H1 (cell line): ENCODE results near the gene EEF2K.

Source experiments
- BCL11A ChIP-seq, 2 experiments: IDR thresholded peaks; one replicate each; pipeline ENCODE4 v1.6.1; 2011; ENCODE audit warnings: low read depth in 2 of 2, low read length in 2 of 2, mild to moderate bottlenecking in 2 of 2
- EP300 ChIP-seq, 2 experiments: IDR thresholded peaks; 1 replicate in 1 of 2; 2 replicates in 1 of 2; pipeline ENCODE4 v1.6.1; 2011 to 2012; ENCODE audit warnings: low read depth in 2 of 2, low read length in 2 of 2, mild to moderate bottlenecking in 2 of 2, borderline replicate concordance in 1 of 2, inconsistent platforms in 1 of 2, moderate library complexity in 1 of 2
- SIN3A ChIP-seq, 2 experiments: IDR thresholded peaks in 1 of 2; conservative IDR thresholded peaks in 1 of 2; 2 replicates each; pipeline ENCODE4 v1.6.1; 2011 to 2012; ENCODE audit warnings: low read length in 2 of 2, improper control_type of control experiment in 1 of 2, low read depth in 1 of 2, mild to moderate bottlenecking in 1 of 2
- SIRT6 ChIP-seq: IDR thresholded peaks from one replicate; pipeline ENCODE4 v1.7.1; 2012; ENCODE audit warnings: low read length, inconsistent platforms

DNA sequence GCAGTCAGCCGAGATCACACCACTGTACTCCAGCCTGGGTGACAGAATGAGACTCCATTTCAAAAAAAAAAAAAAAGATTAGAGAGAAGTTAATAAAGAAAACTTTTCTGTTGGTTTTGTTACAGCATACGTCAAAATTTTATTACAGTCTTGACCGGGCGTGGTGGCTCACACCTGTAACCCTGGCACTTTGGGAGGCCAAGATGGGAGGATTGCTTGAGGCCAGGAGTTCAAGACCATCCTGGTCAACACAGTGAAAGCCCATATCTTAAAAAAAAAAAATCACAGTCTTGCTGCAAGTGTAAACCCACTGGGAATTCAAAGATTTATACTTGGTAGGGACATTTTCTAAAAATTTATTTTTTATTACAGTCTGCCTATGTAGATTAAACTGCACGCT is 84.9 kb downstream of the EEF2K start:
- TF ChIP-seq SIN3A (conservative IDR thresholded peaks at IDR 0.05 in 1 of 2, IDR thresholded peaks at IDR 0.05 in 1 of 2; ENCODE audit: low read depth in 1 of 2, low read length in 2 of 2) (no peak), SIRT6 (no peak), BCL11A (IDR thresholded peaks at IDR 0.05; ENCODE audit: low read depth in 2 of 2, low read length in 2 of 2) (no peak), EP300 (IDR thresholded peaks at IDR 0.05; ENCODE audit: borderline replicate concordance in 1 of 2, low read depth in 2 of 2, low read length in 2 of 2) (no peak)
